Activated CD4-positive, CD25-positive, alpha-beta regulatory T cell treated with anti-CD3 and anti-CD28 coated beads, Interleukin-2, amount 50 U/mL, for 24 hours (primary cell): Measurements from ENCODE around the gene RNU1-3.

Experiments
- ATAC-seq, 2 donors: fragments of 150-1000 bp; cut with Tn5 transposase; one replicate each; pipeline ENCODE4 v1.10.0; 2021; ENCODE audit warnings: mild to moderate bottlenecking in 1 of 2, moderate library complexity in 1 of 2

The RNU1-3 gene

GRCh38 chr1:16617778-16618580 is 48.8 kb downstream of the RNU1-3 start:
- ATAC-seq, result no peak

- ATAC-seq, result no peak
Measured at GRCh38 chr1:16617114-16617631, 49.6 kb downstream of the RNU1-3 start.
